ENCODE measurements around the gene PCSK4. TPM values are rescaled to one million over a fixed set of nuclear protein-coding genes. Genes with fewer than 3 reads are reported as not detected.
A peak's percentile ranks its signal among the peaks of the same experiment; 100 is the strongest.

The PCSK4 gene
- total RNA-seq, 1 donor from 2014 or later, result 2.5 TPM

DNA sequence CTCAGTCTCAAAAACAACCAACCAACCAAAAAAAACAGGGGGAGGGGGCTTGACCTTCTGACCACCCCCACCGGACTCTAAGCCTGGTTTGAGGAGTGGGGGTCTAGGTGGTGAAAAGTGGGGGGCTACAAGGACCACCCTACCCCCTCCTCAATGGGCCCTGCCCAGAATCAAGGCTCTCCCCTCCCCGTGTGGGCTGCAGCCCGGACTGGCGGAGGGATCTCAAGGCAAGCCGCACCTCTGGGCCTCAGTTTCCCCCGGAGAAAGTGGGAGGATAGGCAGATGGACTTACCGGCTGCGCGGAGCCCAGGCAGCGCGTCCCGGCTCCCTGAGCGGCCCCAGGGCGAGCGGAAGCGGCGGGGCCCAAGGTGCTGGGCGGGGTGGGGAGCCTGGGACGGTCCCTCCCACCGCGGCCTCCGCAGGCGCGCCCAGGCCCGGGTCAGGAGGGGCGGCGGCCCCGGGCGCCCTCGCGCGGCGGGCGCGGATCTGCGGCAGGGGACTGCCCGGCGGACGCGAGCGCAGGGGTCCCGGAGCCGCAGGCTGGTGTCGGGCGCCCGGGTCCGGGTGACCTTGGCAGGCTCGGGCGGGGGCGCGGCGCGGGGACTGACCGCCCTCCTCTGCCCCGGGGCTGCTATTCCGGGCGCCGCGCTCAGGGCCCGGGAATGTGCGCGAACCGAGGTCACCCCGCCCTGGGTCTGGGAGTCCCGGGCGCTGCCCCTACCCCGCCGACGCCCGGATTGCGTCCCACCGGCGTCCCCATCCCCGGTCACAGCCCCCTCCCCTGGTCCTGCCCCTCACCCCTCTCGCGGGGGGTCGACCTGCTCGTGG lies 22.7 kb upstream of the PCSK4 start, which contains the start of gene ADAMTSL5:
Gene ADAMTSL5 (minus strand): TSS at position 349 of the 828 bp plus-strand sequence. CDS start 2,076 bp downstream, outside the sequence.
- H3K4me3 ChIP-seq (ENCODE audit: low read depth, low read length), result peak within 1 kb of the TSS; percentile 70
- no peak for DNase-seq (ENCODE audit: low read depth)
- TF ChIP-seq, protein P1, sequence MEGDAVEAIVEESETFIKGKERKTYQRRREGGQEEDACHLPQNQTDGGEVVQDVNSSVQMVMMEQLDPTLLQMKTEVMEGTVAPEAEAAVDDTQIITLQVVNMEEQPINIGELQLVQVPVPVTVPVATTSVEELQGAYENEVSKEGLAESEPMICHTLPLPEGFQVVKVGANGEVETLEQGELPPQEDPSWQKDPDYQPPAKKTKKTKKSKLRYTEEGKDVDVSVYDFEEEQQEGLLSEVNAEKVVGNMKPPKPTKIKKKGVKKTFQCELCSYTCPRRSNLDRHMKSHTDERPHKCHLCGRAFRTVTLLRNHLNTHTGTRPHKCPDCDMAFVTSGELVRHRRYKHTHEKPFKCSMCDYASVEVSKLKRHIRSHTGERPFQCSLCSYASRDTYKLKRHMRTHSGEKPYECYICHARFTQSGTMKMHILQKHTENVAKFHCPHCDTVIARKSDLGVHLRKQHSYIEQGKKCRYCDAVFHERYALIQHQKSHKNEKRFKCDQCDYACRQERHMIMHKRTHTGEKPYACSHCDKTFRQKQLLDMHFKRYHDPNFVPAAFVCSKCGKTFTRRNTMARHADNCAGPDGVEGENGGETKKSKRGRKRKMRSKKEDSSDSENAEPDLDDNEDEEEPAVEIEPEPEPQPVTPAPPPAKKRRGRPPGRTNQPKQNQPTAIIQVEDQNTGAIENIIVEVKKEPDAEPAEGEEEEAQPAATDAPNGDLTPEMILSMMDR (conservative IDR thresholded peaks at IDR 0.05; ENCODE audit: low read depth, low read length), result no peak

- TF ChIP-seq, protein P1 (conservative IDR thresholded peaks at IDR 0.05; ENCODE audit: low read depth, low read length), result no peak
- peak overlapping the region; percentile 70 for H3K4me3 ChIP-seq (ENCODE audit: low read depth, low read length)
- DNase-seq (ENCODE audit: low read depth), result no peak
Measured at GRCh38 chr19:1511318-1512317, 21.5 kb upstream of the PCSK4 start.

DNA sequence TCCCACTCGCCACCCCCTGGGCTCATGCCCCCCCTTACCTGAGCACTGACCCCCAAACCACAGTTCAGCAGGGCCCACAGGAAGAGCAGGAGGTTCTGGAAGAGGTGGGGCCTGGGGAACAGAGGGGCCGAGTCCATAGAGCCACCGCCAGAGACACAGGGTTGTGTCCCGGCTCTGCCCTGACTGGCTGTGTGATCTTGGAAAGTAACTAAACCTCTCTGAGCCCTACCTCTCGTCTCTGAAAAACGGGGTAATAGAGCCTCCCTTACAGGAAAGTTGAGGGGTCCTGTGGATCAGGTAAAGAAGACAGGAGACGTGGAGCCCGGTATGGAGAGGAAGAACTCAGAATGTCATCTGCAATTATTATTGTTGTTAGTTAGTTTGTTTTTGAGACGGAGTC lies 20.7 kb upstream of the PCSK4 start:
- TF ChIP-seq, protein P1 (conservative IDR thresholded peaks at IDR 0.05; ENCODE audit: low read depth, low read length), result no peak
- no peak for DNase-seq (ENCODE audit: low read depth)
- H3K4me3 ChIP-seq (ENCODE audit: low read depth, low read length), result no peak overlapping the region

GRCh38 chr19:1510442-1510806 lies 20.3 kb upstream of the PCSK4 start:
- H3K4me3 ChIP-seq (ENCODE audit: low read depth, low read length), result no peak overlapping the region
- DNase-seq (ENCODE audit: low read depth), result no peak
- TF ChIP-seq, protein P1 (conservative IDR thresholded peaks at IDR 0.05; ENCODE audit: low read depth, low read length), result no peak

DNA sequence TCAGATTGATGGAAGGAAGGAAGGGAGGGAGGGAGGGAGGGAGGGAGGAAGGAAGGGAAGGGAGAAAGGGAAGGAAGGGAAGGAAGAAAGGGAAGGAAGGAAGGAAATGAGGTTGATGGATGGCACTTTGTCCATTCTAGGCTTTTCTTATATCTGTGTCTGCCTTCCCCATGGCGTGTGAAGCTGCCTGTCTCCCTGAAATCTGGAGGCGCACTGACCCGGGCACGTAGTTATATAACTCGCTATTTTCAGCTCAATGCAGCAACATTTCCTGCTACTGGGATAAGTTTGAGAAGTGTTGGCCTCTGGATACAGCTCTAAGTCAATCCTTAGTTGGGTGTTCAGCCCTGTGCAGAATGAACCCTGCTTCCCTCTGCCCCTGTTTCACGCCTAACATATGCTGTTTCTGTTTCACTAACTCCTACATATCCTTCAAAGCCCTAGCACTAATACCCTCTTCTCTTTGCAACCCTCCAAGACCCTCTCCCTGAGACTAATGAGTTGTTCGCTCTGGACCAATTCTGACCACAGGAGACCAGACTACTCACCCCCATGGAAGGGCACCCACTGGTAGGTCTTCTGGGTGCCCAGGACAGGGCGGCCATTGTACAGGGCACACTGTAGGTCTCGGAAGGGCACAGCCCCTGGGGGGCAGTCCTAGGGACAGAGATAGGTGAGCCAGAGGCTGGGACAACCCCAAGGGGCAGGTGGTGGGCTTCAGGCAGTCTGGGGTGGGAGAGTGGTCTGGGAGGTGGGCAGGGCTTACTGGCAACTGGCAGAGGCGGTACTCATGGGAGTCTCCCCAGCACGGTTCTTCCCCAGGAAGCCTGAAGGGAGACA lies 19.7 kb upstream of the PCSK4 start:
- H3K4me3 ChIP-seq (ENCODE audit: low read depth, low read length), result no peak overlapping the region
- TF ChIP-seq, protein P1 (conservative IDR thresholded peaks at IDR 0.05; ENCODE audit: low read depth, low read length), result no peak
- DNase-seq (ENCODE audit: low read depth), result no peak

DNA sequence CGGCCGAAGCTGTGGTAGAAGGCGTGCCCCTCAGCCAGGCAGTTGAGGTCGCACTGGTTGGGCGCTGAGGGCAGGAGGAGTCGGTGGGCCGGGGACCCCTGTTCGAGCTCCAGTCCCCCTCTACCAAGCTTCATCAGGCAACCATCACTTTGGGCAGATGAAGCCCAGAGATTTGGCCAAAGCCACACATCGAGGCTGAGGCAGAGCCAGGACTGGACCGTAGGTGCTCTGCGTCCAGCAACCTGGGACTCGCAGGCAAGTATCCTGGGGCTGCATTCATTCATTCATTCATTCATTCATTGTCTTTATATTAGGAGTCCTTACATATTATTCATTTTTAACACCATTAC lies 18.3 kb upstream of the PCSK4 start:
- no peak for DNase-seq (ENCODE audit: low read depth)
- H3K4me3 ChIP-seq (ENCODE audit: low read depth, low read length), result peak overlapping the region; percentile 61
- TF ChIP-seq, protein P1 (conservative IDR thresholded peaks at IDR 0.05; ENCODE audit: low read depth, low read length), result no peak
